ENCODE data around the gene TIMP3.

GRCh38 chr22:32811788-32812545, 10.5 kb downstream of the TIMP3 start:
- no peak for TF ChIP-seq CTCF (IDR thresholded peaks at IDR 0.05)
- no peak for TF ChIP-seq POLR2AphosphoS5 (IDR thresholded peaks at IDR 0.05)

All from upper lobe of left lung (tissue), 4 donors.